OCI-LY1 (cell line): ENCODE results near the gene AFAP1L2.

ENCODE experiments used
- H2AFZ ChIP-seq: fragments of 200-600 bp; sonication (generic), shearing (Covaris generic); 2 replicates; pipeline ENCODE4 v1.6.0; 2014; ENCODE audit warnings: antibody characterized with exemption, mild to moderate bottlenecking, low read length
- H3F3A ChIP-seq: fragments of 200-600 bp; sonication (generic), shearing (Covaris generic); 2 replicates; pipeline ENCODE4 v1.6.0; 2014; ENCODE audit warnings: mild to moderate bottlenecking, antibody characterized with exemption, low read length, moderate library complexity; ENCODE audit not compliant: insufficient read depth
- H3K27ac ChIP-seq: fragments of 200-600 bp; sonication (generic); 2 replicates; pipeline ENCODE4 v1.5.1; 2014; ENCODE audit warnings: low read length, mixed run types, mild to moderate bottlenecking, low read depth; ENCODE audit not compliant: poor library complexity, severe bottlenecking
- H3K27me3 ChIP-seq: fragments of 200-600 bp; sonication (generic); 2 replicates; pipeline ENCODE4 v1.6.0; 2014; ENCODE audit warnings: antibody characterized with exemption, mild to moderate bottlenecking, low read length, moderate library complexity; ENCODE audit not compliant: insufficient read depth
- H3K36me3 ChIP-seq: fragments of 200-600 bp; sonication (generic); 2 replicates; pipeline ENCODE4 v1.6.1; 2014; ENCODE audit warnings: mild to moderate bottlenecking, antibody characterized with exemption, low read length, moderate library complexity, mixed read lengths; ENCODE audit not compliant: insufficient read depth
- H3K4me1 ChIP-seq: fragments of 200-600 bp; sonication (generic); 2 replicates; pipeline ENCODE4 v1.5.1; 2014; ENCODE audit warnings: mild to moderate bottlenecking, low read length, moderate library complexity; ENCODE audit not compliant: insufficient read depth, severe bottlenecking
- H3K4me2 ChIP-seq: fragments of 200-600 bp; sonication (generic), shearing (Covaris generic); 2 replicates; pipeline ENCODE4 v1.6.1; 2014; ENCODE audit warnings: low read length
- H3K4me3 ChIP-seq: fragments of 200-600 bp; sonication (generic); 2 replicates; pipeline ENCODE4 v1.5.1; 2014; ENCODE audit warnings: low read length, low read depth, mild to moderate bottlenecking, mixed read lengths; ENCODE audit not compliant: poor library complexity, severe bottlenecking
- H3K79me2 ChIP-seq: fragments of 200-600 bp; shearing (Covaris generic); 2 replicates; pipeline ENCODE4 v1.6.1; 2016; ENCODE audit warnings: mixed run types, low read length, mixed read lengths; ENCODE audit not compliant: insufficient read depth
- H3K9ac ChIP-seq: fragments of 200-600 bp; sonication (generic), shearing (Covaris generic); 2 replicates; pipeline ENCODE4 v1.6.1; 2014; ENCODE audit warnings: mild to moderate bottlenecking, low read length, mixed read lengths
- H3K9me2 ChIP-seq: fragments of 200-600 bp; sonication (generic), shearing (Covaris generic); 2 replicates; pipeline ENCODE4 v1.6.1; 2014; ENCODE audit warnings: low read depth, mild to moderate bottlenecking, low read length, mixed read lengths
- H3K9me3 ChIP-seq: fragments of 200-600 bp; shearing (Covaris generic); 2 replicates; pipeline ENCODE4 v1.6.1; 2014; ENCODE audit warnings: low read length, mixed read lengths
- H4K20me1 ChIP-seq: fragments of 200-600 bp; sonication (generic), shearing (Covaris generic); 2 replicates; pipeline ENCODE4 v1.6.0; 2016; ENCODE audit warnings: mild to moderate bottlenecking, low read length; ENCODE audit not compliant: insufficient read depth
- CTCF ChIP-seq: fragments of 200-600 bp; sonication (generic), shearing (Covaris generic); IDR thresholded peaks from 2 replicates; pipeline ENCODE4 v1.5.1; 2017; ENCODE audit warnings: mild to moderate bottlenecking, antibody characterized with exemption, low read length, moderate library complexity, mixed read lengths
- EZH2 ChIP-seq: fragments of 200-600 bp; sonication (generic), shearing (Covaris generic); IDR thresholded peaks from 2 replicates; pipeline ENCODE4 v1.8.0; 2017; ENCODE audit warnings: borderline replicate concordance, mixed run types, mild to moderate bottlenecking, antibody characterized with exemption, low read length, moderate library complexity, mixed read lengths

The AFAP1L2 gene

GRCh38 chr10:114420811-114421485, 16.6 kb upstream of the AFAP1L2 start:
- no peak overlapping the region for H3K4me2 ChIP-seq
- no peaks in the 10 kb centered on the region for H3K9me3 ChIP-seq

GRCh38 chr10:114418109-114418508, 13.8 kb upstream of the AFAP1L2 start:
- Histone ChIP-seq H3K9me3 (no peaks in the 10 kb centered on the region), H3K79me2 (no peaks in the 10 kb centered on the region), H3F3A (no peaks in the 10 kb centered on the region), H3K9ac (no peak overlapping the region), H3K36me3 (no peaks in the 10 kb centered on the region), H2AFZ (no peak overlapping the region), H3K4me2 (no peak overlapping the region), H4K20me1 (no peaks in the 10 kb centered on the region), H3K4me3 (no peak overlapping the region), H3K4me1 (no peaks in the 10 kb centered on the region), H3K27ac (no peak overlapping the region), H3K9me2 (no peaks in the 10 kb centered on the region), H3K27me3 (no peaks in the 10 kb centered on the region)
- TF ChIP-seq EZH2 = no peak
- TF ChIP-seq CTCF = no peak

More at GRCh38 chr10:114420811-114421485, 16.6 kb upstream of the AFAP1L2 start:
- Histone ChIP-seq H3K4me1 (no peaks in the 10 kb centered on the region), H3K27ac (no peak overlapping the region), H3K9ac (no peak overlapping the region), H3K79me2 (no peaks in the 10 kb centered on the region), H2AFZ (no peak overlapping the region), H3K9me2 (no peaks in the 10 kb centered on the region), H3F3A (no peaks in the 10 kb centered on the region), H3K27me3 (no peaks in the 10 kb centered on the region), H4K20me1 (no peaks in the 10 kb centered on the region), H3K36me3 (no peaks in the 10 kb centered on the region), H3K4me3 (no peak overlapping the region)
- TF ChIP-seq EZH2 = no peak
- no peak for TF ChIP-seq CTCF

GRCh38 chr10:114412907-114413797, 8.8 kb upstream of the AFAP1L2 start:
- H3K4me2 ChIP-seq = no peak overlapping the region
- no peaks in the 10 kb centered on the region for H3K9me2 ChIP-seq
- H2AFZ ChIP-seq = no peak overlapping the region
- no peak overlapping the region for H3K4me3 ChIP-seq
- no peaks in the 10 kb centered on the region for H3K9me3 ChIP-seq
- H3K36me3 ChIP-seq = no peaks in the 10 kb centered on the region
- TF ChIP-seq EZH2 (no peak), CTCF (no peak)
- no peaks in the 10 kb centered on the region for H3K4me1 ChIP-seq
- no peaks in the 10 kb centered on the region for H4K20me1 ChIP-seq
- H3K79me2 ChIP-seq = no peaks in the 10 kb centered on the region
- no peaks in the 10 kb centered on the region for H3F3A ChIP-seq
- H3K27me3 ChIP-seq = no peaks in the 10 kb centered on the region
- no peak overlapping the region for H3K27ac ChIP-seq
- H3K9ac ChIP-seq = no peak overlapping the region
